GM12891 (cell line): ENCODE measurements around the gene RFLNA.

Experiments
- PAX5 ChIP-seq: IDR thresholded peaks from 2 replicates; pipeline ENCODE4 v1.6.1; 2011; ENCODE audit warnings: low read length, moderate library complexity, mild to moderate bottlenecking; ENCODE audit not compliant: insufficient read depth, severe bottlenecking
- POLR2A ChIP-seq: IDR thresholded peaks from 2 replicates; pipeline ENCODE4 v1.6.1; 2011; ENCODE audit warnings: low read depth, low read length, control low read depth
- POLR2AphosphoS5 ChIP-seq: IDR thresholded peaks from 2 replicates; pipeline ENCODE4 v1.6.1; 2011; ENCODE audit warnings: low read depth, low read length, control low read depth
- POU2F2 ChIP-seq: IDR thresholded peaks from 2 replicates; pipeline ENCODE4 v1.6.1; 2011; ENCODE audit warnings: low read depth, mild to moderate bottlenecking, control low read depth, low read length, moderate library complexity
- SPI1 ChIP-seq: IDR thresholded peaks from 2 replicates; pipeline ENCODE4 v1.6.1; 2011; ENCODE audit warnings: low read depth, low read length, control low read depth
- TAF1 ChIP-seq: IDR thresholded peaks from 2 replicates; pipeline ENCODE4 v1.6.1; 2011; ENCODE audit warnings: low read depth, low read length, control low read depth

- TF ChIP-seq POLR2AphosphoS5 = no peak
- no peak for TF ChIP-seq POLR2A
- no peak for TF ChIP-seq TAF1
- no peak for TF ChIP-seq PAX5
- TF ChIP-seq SPI1 = no peak
- no peak for TF ChIP-seq POU2F2
These were observed 11.6 kb upstream of the RFLNA start for GRCh38 chr12:124283326-124283725.
